Natural killer cell (primary cell): ENCODE results near the gene EXD3. TPM values are rescaled to one million over a fixed set of nuclear protein-coding genes. Genes with fewer than 3 reads are reported as not detected.

Source experiments
- ATAC-seq, 3 donors: fragments of 150-1000 bp in 2 of 3; fragments of 200-7000 bp in 1 of 3; cut with Tn5 transposase; 1 replicate in 1 of 3; 2 replicates in 2 of 3; pipeline ENCODE4 v1.10.0; 2021; ENCODE audit warnings: mild to moderate bottlenecking in 2 of 3, moderate library complexity in 2 of 3
- DNase-seq, 2 donors: peaks; one replicate each; pipeline versions ENCODE4 v3.0.0 to v3.0.0-alpha.2; 2013 to 2021; ENCODE audit warnings: mixed read lengths in 1 of 2
- H3K27ac ChIP-seq: one replicate; pipeline ENCODE4 v1.5.1; 2013; ENCODE audit warnings: mild to moderate bottlenecking, low read length
- H3K27me3 ChIP-seq: one replicate; pipeline ENCODE4 v1.6.1; 2013; ENCODE audit warnings: low read length; ENCODE audit not compliant: control insufficient read depth, insufficient read depth
- H3K36me3 ChIP-seq: one replicate; pipeline ENCODE4 v1.6.1; 2013; ENCODE audit warnings: low read length; ENCODE audit not compliant: control insufficient read depth, insufficient read depth
- H3K4me1 ChIP-seq: one replicate; pipeline ENCODE4 v1.6.1; 2013; ENCODE audit warnings: low read length; ENCODE audit not compliant: control insufficient read depth, insufficient read depth
- H3K4me3 ChIP-seq: one replicate; pipeline ENCODE4 v1.5.1; 2013; ENCODE audit warnings: low read length
- H3K9me3 ChIP-seq: one replicate; pipeline ENCODE4 v1.6.1; 2013; ENCODE audit warnings: low read length; ENCODE audit not compliant: control insufficient read depth, insufficient read depth
- H3K27ac Mint-ChIP-seq, 2 donors: one replicate each; pipeline ENCODE4 v1.8.0; 2022; ENCODE audit warnings: mild to moderate bottlenecking in 2 of 2, mixed read lengths in 2 of 2, moderate library complexity in 1 of 2
- H3K27me3 Mint-ChIP-seq, 2 donors: one replicate each; pipeline ENCODE4 v1.8.0; 2022; ENCODE audit warnings: low read depth in 2 of 2, mixed read lengths in 2 of 2
- H3K36me3 Mint-ChIP-seq: one replicate; pipeline ENCODE4 v1.8.0; 2022; ENCODE audit warnings: mixed read lengths
- H3K4me1 Mint-ChIP-seq, 2 donors: one replicate each; pipeline ENCODE4 v1.8.0; 2022; ENCODE audit warnings: mixed read lengths in 2 of 2
- H3K4me3 Mint-ChIP-seq: one replicate; pipeline ENCODE4 v1.8.0; 2022; ENCODE audit warnings: mild to moderate bottlenecking, moderate library complexity, mixed read lengths
- H3K9me3 Mint-ChIP-seq, 2 donors: one replicate each; pipeline ENCODE4 v1.8.0; 2022; ENCODE audit warnings: mixed read lengths in 2 of 2
- WGBS: methylation state at CpG from one replicate; pipeline ENCODE4 v1.1.7; 2013; ENCODE audit warnings: missing lambda C conversion rate; ENCODE audit not compliant: insufficient coverage; 5-methylcytosine and 5-hydroxymethylcytosine counted together
- intact Hi-C: fragments of 100-400 bp; cut with micrococcal nuclease; formaldehyde crosslinking; loops from one replicate; pipeline ENCODE4 v1.14.2; 2022
- total RNA-seq, 4 donors: library from RNA; stranded (reverse); fragments of 120-200 nt in 1 of 4; gene quantifications; one replicate each; pipeline versions ENCODE4 v1.2.3 to v1.2.4, GENCODE V29; 2013 to 2022
- TF ChIP-seq, protein P1 (sequence below): fragments of 200-600 bp; IDR thresholded peaks from one replicate; pipeline ENCODE4 v1.8.0; 2022; ENCODE audit warnings: antibody characterized with exemption

EXD3 gene
- total RNA-seq, 3 donors from 2014 or later (not counting 1 experiment from before 2014, with no cell fraction given), result 28.0 to 35.3 (median 29.6) TPM

DNA sequence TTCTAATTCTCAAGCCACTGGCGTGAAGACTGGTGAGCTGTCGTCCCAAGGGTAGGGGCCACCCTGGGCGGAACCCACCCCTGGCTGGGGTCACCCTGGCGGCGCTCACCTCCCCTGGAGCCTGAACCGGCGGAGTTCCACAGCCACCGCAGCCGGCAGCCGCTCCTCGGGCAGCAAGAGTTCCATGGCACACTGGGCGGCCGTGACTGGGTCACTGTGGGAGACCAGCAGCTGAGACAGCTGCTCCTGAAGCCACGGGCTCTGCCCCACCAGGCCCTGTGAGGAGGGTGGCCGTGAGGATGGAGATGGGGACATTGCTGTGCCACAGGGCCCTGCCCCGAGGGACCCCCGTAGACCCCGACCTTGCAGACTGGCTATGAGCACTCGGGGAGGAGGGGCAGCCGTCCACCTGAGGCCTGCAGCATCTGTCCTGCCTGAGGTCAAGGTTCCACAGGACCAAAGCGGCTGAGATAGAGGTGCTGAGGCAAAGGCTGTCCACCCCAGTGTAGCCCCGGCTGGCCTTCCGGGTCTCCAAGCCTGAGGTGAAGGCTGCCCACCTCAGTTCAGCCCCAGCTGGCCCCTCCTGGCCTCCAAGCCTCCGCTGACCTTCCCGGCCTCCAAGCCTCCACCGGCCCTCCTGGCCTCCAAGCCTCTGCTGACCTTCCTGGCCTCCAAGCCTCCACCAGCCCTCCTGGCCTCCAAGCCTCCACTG is 70.3 kb downstream of the EXD3 start:
- H3K4me1 Mint-ChIP-seq, result no peaks in the 10 kb centered on the region
- WGBS, result 92% methylated on average over 26 of the region's 26 CpGs
- H3K27ac ChIP-seq, result no peak overlapping the region

DNA sequence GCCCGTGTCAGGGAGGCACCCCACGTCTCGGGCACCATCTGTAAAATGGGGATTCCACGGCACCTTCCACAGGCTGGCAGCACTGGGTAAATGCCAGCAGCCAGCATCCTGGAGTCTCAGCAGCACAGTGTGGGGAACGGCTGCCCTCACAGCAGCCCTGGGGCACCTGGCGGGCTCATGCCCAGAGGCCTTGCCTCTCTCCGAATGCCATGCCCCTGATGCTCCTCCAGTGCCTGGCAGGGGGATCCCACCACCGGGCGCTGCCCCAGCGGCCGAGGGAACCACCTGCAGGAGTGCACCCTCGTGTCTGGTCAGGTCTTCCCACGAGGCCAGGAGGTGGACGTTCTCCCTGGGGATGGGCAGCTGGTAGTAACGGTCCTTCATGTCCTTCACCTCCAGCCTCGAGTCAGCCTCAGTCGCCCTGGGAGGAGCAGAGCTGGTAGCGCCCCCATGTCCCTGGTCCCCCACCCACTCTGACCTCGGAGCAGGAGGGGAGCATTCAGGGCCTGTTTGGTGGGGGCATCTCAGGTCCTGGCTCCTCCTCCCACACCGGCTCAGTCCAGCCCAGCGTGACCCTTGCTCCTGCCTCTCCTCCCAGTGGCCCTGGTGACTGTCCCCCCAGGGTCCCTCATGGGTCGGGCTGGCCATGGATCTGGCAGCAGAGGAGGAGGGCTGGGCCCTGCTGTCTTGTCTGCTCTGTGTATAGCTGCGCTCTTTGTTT is 71.0 kb downstream of the EXD3 start:
- no peak overlapping the region for H3K27ac Mint-ChIP-seq

More for the DNA sequence above, 70.3 kb downstream of the EXD3 start:
- intact Hi-C loops, result no loop called here
- no peak overlapping the region for H3K4me3 ChIP-seq
- Mint-ChIP-seq H3K27ac (no peak overlapping the region), H3K27me3 (no peaks in the 10 kb centered on the region), H3K9me3 (peaks cover 3 to 6% of the 10 kb centered on the region in 2 donors), H3K4me3 (no peak overlapping the region), H3K36me3 (peaks cover 7% of the 10 kb centered on the region)
- TF ChIP-seq, protein P1, sequence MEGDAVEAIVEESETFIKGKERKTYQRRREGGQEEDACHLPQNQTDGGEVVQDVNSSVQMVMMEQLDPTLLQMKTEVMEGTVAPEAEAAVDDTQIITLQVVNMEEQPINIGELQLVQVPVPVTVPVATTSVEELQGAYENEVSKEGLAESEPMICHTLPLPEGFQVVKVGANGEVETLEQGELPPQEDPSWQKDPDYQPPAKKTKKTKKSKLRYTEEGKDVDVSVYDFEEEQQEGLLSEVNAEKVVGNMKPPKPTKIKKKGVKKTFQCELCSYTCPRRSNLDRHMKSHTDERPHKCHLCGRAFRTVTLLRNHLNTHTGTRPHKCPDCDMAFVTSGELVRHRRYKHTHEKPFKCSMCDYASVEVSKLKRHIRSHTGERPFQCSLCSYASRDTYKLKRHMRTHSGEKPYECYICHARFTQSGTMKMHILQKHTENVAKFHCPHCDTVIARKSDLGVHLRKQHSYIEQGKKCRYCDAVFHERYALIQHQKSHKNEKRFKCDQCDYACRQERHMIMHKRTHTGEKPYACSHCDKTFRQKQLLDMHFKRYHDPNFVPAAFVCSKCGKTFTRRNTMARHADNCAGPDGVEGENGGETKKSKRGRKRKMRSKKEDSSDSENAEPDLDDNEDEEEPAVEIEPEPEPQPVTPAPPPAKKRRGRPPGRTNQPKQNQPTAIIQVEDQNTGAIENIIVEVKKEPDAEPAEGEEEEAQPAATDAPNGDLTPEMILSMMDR, result no peak
- H3K36me3 ChIP-seq, result no peaks in the 10 kb centered on the region
- no peaks in the 10 kb centered on the region for H3K4me1 ChIP-seq
- ATAC-seq (no peak), DNase-seq (no peak)
- peaks cover 11% of the 10 kb centered on the region for H3K9me3 ChIP-seq
- H3K27me3 ChIP-seq, result no peaks in the 10 kb centered on the region

DNA sequence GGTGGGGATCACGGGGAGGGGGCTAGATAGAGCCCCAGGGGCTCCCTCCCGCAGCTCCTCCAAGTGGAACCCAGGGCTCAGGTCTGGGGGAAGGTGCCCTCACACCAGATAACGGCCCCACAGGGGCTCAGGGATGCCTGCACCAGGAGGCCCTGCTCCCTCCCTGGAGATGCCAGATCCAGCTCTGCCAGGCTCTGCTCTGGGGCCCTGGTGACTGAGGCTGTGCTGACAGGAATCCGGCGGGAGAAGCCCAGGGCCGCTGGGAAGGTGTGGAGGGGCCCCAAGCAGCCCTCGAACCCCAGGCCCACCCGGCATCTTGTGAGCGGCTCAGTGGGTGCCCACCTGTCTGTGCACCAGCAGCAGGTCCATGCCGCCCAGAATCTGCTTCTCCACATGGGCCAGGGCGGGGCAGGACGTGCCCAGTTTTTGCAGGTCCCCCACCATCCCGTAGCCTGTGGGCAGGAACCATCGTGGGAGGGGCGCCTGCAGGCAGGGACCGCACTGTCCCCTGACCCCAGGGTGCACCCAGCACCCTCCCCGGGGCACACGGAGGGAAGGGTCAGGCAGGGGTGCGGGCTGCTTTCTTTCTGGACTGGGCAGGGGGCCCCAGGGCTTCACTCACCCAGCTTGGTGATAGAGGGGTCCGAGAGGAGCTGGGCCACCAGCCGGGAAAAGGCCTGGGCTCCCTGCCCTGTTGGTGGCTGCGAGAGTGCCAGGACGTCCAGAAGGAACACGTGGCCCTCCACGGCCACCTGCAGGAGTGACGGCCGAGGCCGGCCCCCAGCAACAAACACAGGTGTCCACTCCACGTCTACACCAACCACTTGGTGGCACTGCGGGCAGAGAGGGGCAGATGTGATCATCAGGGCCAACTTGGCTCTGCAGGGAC is 72.0 kb downstream of the EXD3 start:
- intact Hi-C loops, result no loop called here
- Histone ChIP-seq H3K27me3 (no peaks in the 10 kb centered on the region), H3K9me3 (peaks cover 3% of the 10 kb centered on the region), H3K4me3 (no peak overlapping the region), H3K36me3 (no peaks in the 10 kb centered on the region), H3K4me1 (no peaks in the 10 kb centered on the region), H3K27ac (no peak overlapping the region)
- Mint-ChIP-seq H3K27me3 (no peaks in the 10 kb centered on the region), H3K27ac (no peak overlapping the region), H3K4me1 (no peaks in the 10 kb centered on the region), H3K4me3 (no peak overlapping the region), H3K9me3 (no peaks in the 10 kb centered on the region), H3K36me3 (no peaks in the 10 kb centered on the region)
- ATAC-seq (no peak), DNase-seq (no peak)
- 93% methylated on average over 30 of the region's 30 CpGs for WGBS
- TF ChIP-seq, protein P1, result no peak

More for the DNA sequence above, 71.0 kb downstream of the EXD3 start:
- DNase-seq (no peak), ATAC-seq (peak in 1 of 3 donors; percentile 22)
- Mint-ChIP-seq H3K9me3 (peaks cover 0 to under 1% of the 10 kb centered on the region in 2 donors), H3K4me1 (no peaks in the 10 kb centered on the region), H3K27me3 (no peaks in the 10 kb centered on the region), H3K36me3 (peaks cover under 1% of the 10 kb centered on the region), H3K4me3 (no peak overlapping the region)
- TF ChIP-seq, protein P1, result no peak
- Histone ChIP-seq H3K4me1 (no peaks in the 10 kb centered on the region), H3K27ac (no peak overlapping the region), H3K36me3 (no peaks in the 10 kb centered on the region), H3K27me3 (no peaks in the 10 kb centered on the region), H3K4me3 (no peak overlapping the region), H3K9me3 (peaks cover 5% of the 10 kb centered on the region)
- 93% methylated on average over 23 of the region's 23 CpGs for WGBS
- intact Hi-C loops, result no loop called here
